Renal cortical epithelial cell (primary cell): ENCODE results near the gene ARFGAP1. TPM values are rescaled to one million over a fixed set of nuclear protein-coding genes. Genes with fewer than 3 reads are reported as not detected.
"Not testable (repeated sequence)": the region's sequence is repeated elsewhere in the genome, so short reads cannot be mapped to it uniquely, and the experiment has no call there.

Source experiments
- DNase-seq: peaks from one replicate; pipeline ENCODE4 v3.0.0-alpha.2; 2011; ENCODE audit warnings: low read depth
- total RNA-seq: library from RNA; depleted of rRNA; stranded (reverse); fragments of >200 nt; gene quantifications from 2 replicates; pipeline ENCODE4 v1.2.3, GENCODE V29; 2014

Gene ARFGAP1
- total RNA-seq, 1 donor from 2014 or later, result 74.1 TPM

DNA sequence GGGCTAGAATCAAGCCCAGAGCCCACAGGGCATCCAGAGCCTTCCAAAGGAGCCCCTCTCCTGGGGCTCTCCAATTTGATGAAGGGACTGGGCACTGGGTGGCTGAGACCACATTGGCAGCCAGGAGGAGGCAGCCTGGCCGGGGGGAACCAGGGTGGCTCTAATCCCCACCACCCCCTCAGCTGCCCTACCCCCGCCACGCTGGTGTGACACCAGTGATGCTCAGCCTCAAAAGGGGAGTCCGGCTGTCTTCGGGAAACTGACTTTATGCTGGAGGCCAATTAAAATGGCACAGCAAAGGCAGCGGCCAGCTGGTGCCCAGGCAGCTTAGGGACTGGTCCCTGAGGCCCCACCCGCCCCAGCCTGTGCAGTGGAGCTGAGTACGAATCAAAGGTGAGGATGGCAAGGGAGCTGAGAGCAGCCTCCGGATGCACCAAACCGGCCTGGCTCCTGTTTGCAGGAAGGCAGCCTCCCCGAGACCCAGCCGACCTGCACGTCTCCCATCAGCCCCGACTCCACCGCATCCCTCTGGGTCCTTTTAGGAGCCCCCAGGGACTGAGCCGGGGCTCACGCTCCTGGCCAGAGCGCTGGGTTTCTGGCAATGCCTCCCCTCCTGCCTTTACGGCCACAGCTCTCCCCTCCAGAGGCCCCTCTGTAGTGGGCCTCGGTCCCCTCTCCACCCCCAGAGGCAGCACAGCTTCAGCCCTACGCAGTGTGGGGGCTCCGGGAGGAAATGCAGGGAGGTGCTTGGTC is 60.1 kb downstream of the ARFGAP1 start:
- no peak for DNase-seq

- no peak for DNase-seq
Observed at GRCh38 chr20:63333241-63333836, 60.7 kb downstream of the ARFGAP1 start.

GRCh38 chr20:63334356-63334755 is 61.7 kb downstream of the ARFGAP1 start:
- no peak for DNase-seq

DNA sequence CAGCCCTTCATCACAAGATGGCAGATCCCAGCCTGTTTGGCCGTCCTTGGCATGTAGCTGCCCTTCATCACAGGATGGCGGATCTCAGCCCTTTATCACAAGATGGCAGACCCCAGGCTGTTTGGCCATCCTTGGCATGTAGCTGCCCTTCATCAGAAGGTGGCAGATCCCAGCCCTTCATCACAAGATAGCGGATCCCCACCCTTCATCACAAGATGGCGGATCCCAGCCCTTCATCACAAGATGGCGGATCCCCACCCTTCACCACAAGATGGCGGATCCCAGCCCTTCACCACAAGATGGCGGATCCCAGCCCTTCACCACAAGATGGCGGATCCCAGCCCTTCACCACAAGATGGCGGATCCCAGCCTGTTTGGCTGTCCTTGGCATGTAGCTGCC is 62.4 kb downstream of the ARFGAP1 start:
- not testable (repeated sequence) for DNase-seq

DNA sequence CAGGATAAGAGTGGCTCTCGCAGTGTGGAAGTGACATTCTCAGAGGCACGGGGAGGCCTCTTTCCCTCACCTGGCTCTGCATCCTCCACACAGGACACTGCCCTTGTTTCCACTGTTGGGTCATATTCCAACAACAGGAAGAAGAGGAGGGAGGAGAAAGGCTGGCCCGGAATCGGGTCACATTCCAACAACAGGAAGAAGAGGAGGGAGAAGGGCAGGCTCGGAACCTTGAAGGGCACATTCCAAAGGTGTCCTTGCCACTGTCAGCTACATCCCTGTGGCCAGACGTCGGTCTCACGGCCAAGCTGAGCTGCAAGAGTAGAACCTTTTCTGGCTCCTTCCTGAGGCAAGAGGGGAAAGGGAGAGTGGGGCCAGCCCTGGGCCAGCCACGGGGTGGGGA is 63.1 kb downstream of the ARFGAP1 start:
- no peak for DNase-seq

- DNase-seq, result no peak
Observed at GRCh38 chr20:63336232-63336752, 63.7 kb downstream of the ARFGAP1 start.

DNA sequence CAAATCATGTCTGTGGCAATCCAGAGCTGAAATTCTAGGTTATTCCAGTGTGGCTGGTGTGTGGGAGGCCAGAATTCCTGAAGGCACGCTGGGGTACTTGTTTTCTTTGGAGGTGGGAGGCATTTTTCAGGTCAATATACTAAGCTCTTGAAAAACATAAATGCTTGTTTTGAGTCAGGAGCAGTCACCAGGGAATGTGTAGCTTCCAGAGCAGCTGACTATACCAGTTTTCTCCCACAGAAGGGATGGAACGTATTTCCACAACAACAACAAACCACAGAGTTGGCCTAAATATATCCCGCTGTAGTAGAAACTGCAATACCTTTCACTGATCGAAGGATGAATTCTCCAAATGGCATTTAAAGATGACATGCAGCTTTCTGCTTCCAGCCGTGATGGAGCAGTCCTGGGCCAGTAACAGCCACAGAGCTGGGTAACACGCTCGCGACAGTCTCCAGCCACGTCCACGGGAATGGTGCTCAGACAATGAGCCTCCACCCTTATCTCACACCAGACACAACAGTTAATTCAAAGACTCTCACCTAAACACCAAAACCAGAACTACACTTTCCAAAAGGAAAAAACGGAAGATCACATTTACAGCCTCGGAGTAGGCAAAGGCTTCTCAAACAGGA is 65.3 kb downstream of the ARFGAP1 start:
- DNase-seq, result no peak

Other genes with a start within 250 kb of the ARFGAP1 start
- 18.8 and 32.8 TPM in 2 replicates for gene YTHDF1, start 56.7 kb upstream of the ARFGAP1 start, total RNA-seq
- 0.15 TPM in 1 of 2 replicates, not detected in the other for gene BIRC7, start 36.9 kb upstream of the ARFGAP1 start, total RNA-seq
- gene NKAIN4, start 18.4 kb upstream of the ARFGAP1 start, total RNA-seq, result 7.5 TPM in 2 replicates
- not detected in 2 replicates for gene COL20A1, start 20.4 kb downstream of the ARFGAP1 start, total RNA-seq
- gene CHRNA4, start 88.5 kb downstream of the ARFGAP1 start, total RNA-seq, result not detected in 2 replicates
- gene KCNQ2, start 199.8 kb downstream of the ARFGAP1 start, total RNA-seq, result not detected in 2 replicates
- 4.5 and 29.3 TPM in 2 replicates for gene EEF1A2, start 226.3 kb downstream of the ARFGAP1 start, total RNA-seq
- 7.3 and 49.8 TPM in 2 replicates for gene PPDPF, start 248.0 kb downstream of the ARFGAP1 start, total RNA-seq